ENCODE data around the gene CENPS.
"Not testable (repeated sequence)": the region's sequence is repeated elsewhere in the genome, so short reads cannot be mapped to it uniquely, and the experiment has no call there.

Gene CENPS

GRCh38 chr1:10450156-10450814 is 20.1 kb downstream of the CENPS start:
- in situ Hi-C loops (cut with MboI; ENCODE audit: low sequenced_read_pairs), result no loop called here

- in situ Hi-C loops (cut with MboI; ENCODE audit: low sequenced_read_pairs), result no loop called here
These were observed 20.6 kb downstream of the CENPS start for GRCh38 chr1:10450836-10451235.

GRCh38 chr1:10451287-10451686 is 21.1 kb downstream of the CENPS start:
- in situ Hi-C loops (cut with MboI; ENCODE audit: low sequenced_read_pairs), result no loop called here

GRCh38 chr1:10456048-10456447 is 25.8 kb downstream of the CENPS start:
- in situ Hi-C loops (cut with MboI; ENCODE audit: low sequenced_read_pairs), result no loop called here

- in situ Hi-C loops (cut with MboI; ENCODE audit: low sequenced_read_pairs), result no loop called here
These were observed 26.4 kb downstream of the CENPS start for GRCh38 chr1:10456661-10457060.

- in situ Hi-C loops (cut with MboI; ENCODE audit: low sequenced_read_pairs), result not testable (repeated sequence)
These were observed 27.2 kb downstream of the CENPS start for GRCh38 chr1:10457462-10457861.

- in situ Hi-C loops (cut with MboI; ENCODE audit: low sequenced_read_pairs), result no loop called here
These were observed 27.6 kb downstream of the CENPS start for GRCh38 chr1:10457875-10458274.

- in situ Hi-C loops (cut with MboI; ENCODE audit: low sequenced_read_pairs), result no loop called here
These were observed 29.0 kb downstream of the CENPS start for GRCh38 chr1:10459184-10459583.

- in situ Hi-C loops (cut with MboI; ENCODE audit: low sequenced_read_pairs), result no loop called here
These were observed 36.8 kb downstream of the CENPS start for GRCh38 chr1:10467078-10467477.

- in situ Hi-C loops (cut with MboI; ENCODE audit: low sequenced_read_pairs), result no loop called here
These were observed 39.8 kb downstream of the CENPS start for GRCh38 chr1:10470043-10470442.

- in situ Hi-C loops (cut with MboI; ENCODE audit: low sequenced_read_pairs), result no loop called here
These were observed 41.4 kb downstream of the CENPS start for GRCh38 chr1:10471411-10472219.

- in situ Hi-C loops (cut with MboI; ENCODE audit: low sequenced_read_pairs), result no loop called here
These were observed 42.2 kb downstream of the CENPS start, which contains the start of gene DFFA for GRCh38 chr1:10472220-10473144. Gene DFFA (minus strand): TSS chr1:10472529. CDS start chr1:10472458, 71 bp downstream.

GRCh38 chr1:10473145-10473765 is 43.0 kb downstream of the CENPS start:
- in situ Hi-C loops (cut with MboI; ENCODE audit: low sequenced_read_pairs), result no loop called here

- in situ Hi-C loops (cut with MboI; ENCODE audit: low sequenced_read_pairs), result not testable (repeated sequence)
These were observed 44.0 kb downstream of the CENPS start for GRCh38 chr1:10474309-10474612.

- in situ Hi-C loops (cut with MboI; ENCODE audit: low sequenced_read_pairs), result no loop called here
These were observed 44.6 kb downstream of the CENPS start, which contains the start of gene PEX14 for GRCh38 chr1:10474613-10475507. Gene PEX14 (plus strand): TSS chr1:10474950. CDS start chr1:10474967, 17 bp downstream.

GRCh38 chr1:10475510-10475909 is 45.3 kb downstream of the CENPS start:
- in situ Hi-C loops (cut with MboI; ENCODE audit: low sequenced_read_pairs), result no loop called here

GRCh38 chr1:10479296-10479695 is 49.1 kb downstream of the CENPS start:
- in situ Hi-C loops (cut with MboI; ENCODE audit: low sequenced_read_pairs), result no loop called here

GRCh38 chr1:10480614-10481013 is 50.4 kb downstream of the CENPS start:
- in situ Hi-C loops (cut with MboI; ENCODE audit: low sequenced_read_pairs), result no loop called here

- in situ Hi-C loops (cut with MboI; ENCODE audit: low sequenced_read_pairs), result no loop called here
These were observed 54.3 kb downstream of the CENPS start for GRCh38 chr1:10484521-10484920.

Data from HL-60/S4 (cell line).